Iris pigment epithelial cell (primary cell): Measurements from ENCODE around the gene MCU.
A peak's percentile ranks its signal among the peaks of the same experiment; 100 is the strongest.

Experiments used
- DNase-seq: peaks from one replicate; pipeline ENCODE4 v3.0.0-alpha.2; 2011; ENCODE audit warnings: low read depth

MCU gene

DNA sequence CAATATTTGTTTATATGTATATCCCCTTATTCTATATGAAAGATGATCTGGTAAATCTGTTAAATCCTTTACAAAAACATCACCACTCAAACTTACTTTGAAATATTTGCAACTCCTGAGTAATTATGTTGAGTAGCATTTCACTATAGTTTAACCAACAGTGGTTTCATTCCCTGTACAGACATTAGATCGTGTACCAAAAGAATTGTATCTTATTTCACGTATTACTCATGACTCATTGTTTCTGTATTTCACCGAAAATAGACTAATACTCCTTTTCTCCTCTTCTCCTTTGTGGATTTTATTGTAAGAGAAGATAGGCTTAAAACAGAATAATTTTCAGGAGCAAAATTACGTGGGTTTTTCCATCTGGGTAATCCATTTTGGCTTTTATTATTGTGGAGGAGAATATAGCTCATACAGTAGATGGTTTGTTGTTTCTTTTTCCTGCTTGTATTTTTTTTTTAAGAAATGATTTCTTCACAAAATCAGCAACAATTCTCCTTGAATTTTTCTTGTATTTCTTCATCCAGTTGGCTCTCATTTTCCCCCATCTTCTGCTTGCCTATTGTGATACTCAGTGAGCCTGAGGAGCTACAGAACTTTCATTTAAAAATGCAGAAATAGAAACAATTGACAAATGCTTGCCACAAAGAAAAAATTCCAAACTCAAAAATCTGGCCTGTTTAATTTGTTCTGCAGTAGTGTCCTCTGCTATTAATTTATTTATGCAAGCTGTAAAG, 111.0 kb downstream of the MCU start:
- DNase-seq: peak; percentile 73

- no peak for DNase-seq
Observed at GRCh38 chr10:72808001-72808400, 116.1 kb downstream of the MCU start.

DNA sequence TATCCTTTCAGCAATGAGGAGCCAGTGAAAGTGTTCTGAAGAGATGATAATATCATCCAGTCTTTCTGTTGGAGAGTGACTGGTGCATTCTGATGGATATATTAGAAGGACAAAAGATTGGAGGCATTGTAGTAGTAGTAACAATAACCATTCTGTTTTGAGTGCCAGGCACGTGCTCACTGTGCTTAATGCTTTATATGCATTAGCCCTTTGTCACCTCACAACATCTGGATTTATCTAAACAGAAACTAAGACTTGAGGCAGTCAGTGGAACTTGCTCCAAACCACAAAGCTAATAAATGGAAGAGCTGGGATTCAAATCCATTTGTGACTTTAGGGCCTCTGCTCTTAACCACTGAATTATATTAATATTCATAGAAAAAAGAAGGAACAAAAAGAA, 117.1 kb downstream of the MCU start:
- no peak for DNase-seq

- no peak for DNase-seq
Observed at GRCh38 chr10:72810976-72811375, 119.0 kb downstream of the MCU start.

GRCh38 chr10:72812415-72812752, 120.4 kb downstream of the MCU start:
- no peak for DNase-seq

- DNase-seq: peak; percentile 72
Observed at GRCh38 chr10:72812753-72813430, 120.9 kb downstream of the MCU start.

GRCh38 chr10:72814099-72814790, 122.3 kb downstream of the MCU start:
- DNase-seq: no peak

- DNase-seq: no peak
Observed at GRCh38 chr10:72816565-72816964, 124.6 kb downstream of the MCU start.

GRCh38 chr10:72818076-72818475, 126.1 kb downstream of the MCU start:
- DNase-seq: no peak

DNA sequence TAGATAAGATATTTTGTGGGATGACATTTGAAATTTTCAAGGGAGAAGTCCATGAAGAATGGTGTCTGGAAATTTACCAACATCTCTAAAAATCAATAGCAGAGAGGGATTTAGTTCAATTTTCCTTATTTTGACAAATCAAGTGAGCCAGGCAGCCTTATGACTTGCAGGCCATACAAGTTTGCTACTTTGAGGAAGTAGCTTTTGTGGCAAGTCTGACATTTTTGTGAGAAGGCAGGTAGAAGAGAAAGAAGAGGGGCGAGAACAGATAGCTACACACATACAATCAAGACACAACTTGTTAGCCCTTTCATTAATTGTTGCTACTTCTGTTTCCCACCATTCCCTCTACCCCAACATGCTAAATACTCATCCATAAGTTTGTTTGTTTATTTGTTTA, 127.1 kb downstream of the MCU start:
- DNase-seq: no peak

- peak; percentile 34 for DNase-seq
Observed at GRCh38 chr10:72821606-72822005, 129.7 kb downstream of the MCU start.

DNA sequence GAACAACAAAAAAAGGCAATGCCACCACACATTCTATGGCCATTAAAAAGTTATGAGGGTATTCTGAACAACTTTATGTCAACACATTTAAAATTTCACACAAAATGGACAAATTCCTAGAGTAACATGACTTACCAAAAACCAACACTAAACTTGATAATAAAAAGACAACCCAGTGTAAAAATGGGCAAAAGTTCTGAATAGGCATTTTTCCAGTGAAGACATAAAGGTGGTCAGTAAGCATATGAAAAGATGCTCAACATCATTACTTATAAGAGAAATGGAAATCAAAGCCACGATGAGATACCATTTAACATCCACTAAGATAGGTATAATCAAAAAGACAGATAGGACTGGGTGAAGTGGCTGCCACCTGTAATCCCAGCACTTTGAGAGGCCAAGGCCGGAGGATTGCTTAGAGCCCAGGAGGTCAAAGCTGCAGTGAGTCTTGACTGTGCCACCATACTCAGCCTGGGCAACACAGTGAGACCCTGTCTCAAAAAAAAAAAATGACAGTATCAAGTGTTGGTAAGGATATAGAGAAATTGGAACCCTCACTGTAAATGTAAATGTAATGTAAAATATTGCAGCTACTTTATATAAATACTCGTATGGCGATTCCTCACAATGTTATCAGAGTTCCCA, 130.5 kb downstream of the MCU start:
- no peak for DNase-seq

- DNase-seq: no peak
Observed at GRCh38 chr10:72825163-72825562, 133.2 kb downstream of the MCU start.

- DNase-seq: no peak
Observed at GRCh38 chr10:72826346-72826745, 134.4 kb downstream of the MCU start.

- no peak for DNase-seq
Observed at GRCh38 chr10:72828294-72828693, 136.4 kb downstream of the MCU start.

DNA sequence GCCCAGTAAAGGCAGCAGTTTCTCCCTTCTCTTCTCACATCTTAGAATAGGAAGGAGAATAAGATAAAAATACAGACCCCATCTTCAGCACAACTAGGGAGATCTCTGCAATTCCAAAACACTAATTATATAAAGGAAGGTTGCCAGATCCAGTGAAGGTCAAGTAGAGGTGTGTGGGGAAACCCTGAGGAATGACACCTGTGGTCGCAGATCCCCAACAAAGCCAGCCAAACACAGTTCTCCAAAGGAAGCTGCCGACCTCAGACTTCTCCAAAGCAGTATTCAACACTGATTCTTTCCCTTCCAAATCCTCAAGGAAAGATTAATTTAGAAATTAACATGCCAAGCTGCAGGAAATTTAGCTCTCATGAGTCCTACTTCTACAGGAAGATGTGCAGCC, 138.7 kb downstream of the MCU start:
- no peak for DNase-seq

GRCh38 chr10:72831696-72832409, 139.9 kb downstream of the MCU start:
- DNase-seq: peak; percentile 51

DNA sequence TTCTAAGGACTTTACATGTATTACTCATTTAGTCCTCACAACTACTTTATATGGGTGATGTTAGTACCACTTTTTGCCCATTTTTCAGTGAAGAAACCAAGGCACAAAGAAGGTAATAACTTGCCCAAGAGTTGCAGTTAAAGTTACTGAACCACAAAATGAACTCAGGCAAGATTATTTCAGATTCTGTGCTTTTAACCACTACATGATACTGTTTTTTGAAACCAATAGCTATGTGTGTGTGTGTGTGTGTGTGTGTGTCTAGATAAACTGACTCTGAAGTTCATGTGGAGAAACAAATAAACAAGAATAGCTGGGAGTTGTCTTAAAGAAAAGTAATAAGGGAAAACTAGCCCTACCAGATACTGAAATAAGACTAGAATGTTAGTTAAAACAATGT, 140.8 kb downstream of the MCU start:
- peak; percentile 41 for DNase-seq

- DNase-seq: peak; percentile 72
Observed at GRCh38 chr10:72834183-72834825, 142.4 kb downstream of the MCU start.

- no peak for DNase-seq
Observed at GRCh38 chr10:72840319-72840718, 148.4 kb downstream of the MCU start.

GRCh38 chr10:72841487-72841886, 149.5 kb downstream of the MCU start:
- no peak for DNase-seq

DNA sequence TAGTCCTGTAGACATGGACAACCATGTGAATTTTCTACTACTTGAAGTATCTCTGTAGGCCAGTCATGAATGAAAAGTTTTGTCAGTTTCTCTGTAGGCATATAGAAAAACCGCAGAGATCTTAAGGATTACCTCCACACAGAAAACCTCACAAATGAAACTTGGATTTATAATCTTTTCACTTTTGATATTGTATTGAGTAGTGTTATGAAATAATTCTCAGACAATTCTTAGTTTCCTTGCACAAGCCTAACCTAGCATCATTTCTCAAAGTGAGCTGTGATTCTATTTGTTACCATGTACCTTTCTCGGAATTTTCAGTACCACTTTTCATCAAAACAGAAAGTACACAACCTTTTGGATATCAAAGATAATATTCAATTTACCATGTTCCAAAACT, 150.2 kb downstream of the MCU start:
- DNase-seq: no peak
